Activated naive CD8-positive, alpha-beta T cell treated with anti-CD3 and anti-CD28 coated beads, Interleukin-2, amount 50 U/mL, for 24 hours (primary cell): ENCODE results near the gene SIT1.
"Not testable (repeated sequence)": the region's sequence is repeated elsewhere in the genome, so short reads cannot be mapped to it uniquely, and the experiment has no call there.

Source experiments
- ATAC-seq: fragments of 150-1000 bp; cut with Tn5 transposase; one replicate; pipeline ENCODE4 v1.10.0; 2021
- DNase-seq: peaks from one replicate; pipeline ENCODE4 v3.0.0; 2021
- H3K27ac Mint-ChIP-seq: one replicate; pipeline ENCODE4 v1.8.0; 2021; ENCODE audit warnings: mild to moderate bottlenecking, mixed read lengths
- H3K27me3 Mint-ChIP-seq: one replicate; pipeline ENCODE4 v1.8.0; 2021; ENCODE audit warnings: mixed read lengths
- H3K36me3 Mint-ChIP-seq: one replicate; pipeline ENCODE4 v1.8.0; 2021; ENCODE audit warnings: low read depth, mixed read lengths
- H3K4me1 Mint-ChIP-seq: one replicate; pipeline ENCODE4 v1.8.0; 2021; ENCODE audit warnings: mixed read lengths
- H3K4me3 Mint-ChIP-seq: one replicate; pipeline ENCODE4 v1.8.0; 2021; ENCODE audit warnings: mild to moderate bottlenecking, moderate library complexity, mixed read lengths
- H3K9me3 Mint-ChIP-seq: one replicate; pipeline ENCODE4 v1.8.0; 2021; ENCODE audit warnings: mixed read lengths

The SIT1 gene

DNA sequence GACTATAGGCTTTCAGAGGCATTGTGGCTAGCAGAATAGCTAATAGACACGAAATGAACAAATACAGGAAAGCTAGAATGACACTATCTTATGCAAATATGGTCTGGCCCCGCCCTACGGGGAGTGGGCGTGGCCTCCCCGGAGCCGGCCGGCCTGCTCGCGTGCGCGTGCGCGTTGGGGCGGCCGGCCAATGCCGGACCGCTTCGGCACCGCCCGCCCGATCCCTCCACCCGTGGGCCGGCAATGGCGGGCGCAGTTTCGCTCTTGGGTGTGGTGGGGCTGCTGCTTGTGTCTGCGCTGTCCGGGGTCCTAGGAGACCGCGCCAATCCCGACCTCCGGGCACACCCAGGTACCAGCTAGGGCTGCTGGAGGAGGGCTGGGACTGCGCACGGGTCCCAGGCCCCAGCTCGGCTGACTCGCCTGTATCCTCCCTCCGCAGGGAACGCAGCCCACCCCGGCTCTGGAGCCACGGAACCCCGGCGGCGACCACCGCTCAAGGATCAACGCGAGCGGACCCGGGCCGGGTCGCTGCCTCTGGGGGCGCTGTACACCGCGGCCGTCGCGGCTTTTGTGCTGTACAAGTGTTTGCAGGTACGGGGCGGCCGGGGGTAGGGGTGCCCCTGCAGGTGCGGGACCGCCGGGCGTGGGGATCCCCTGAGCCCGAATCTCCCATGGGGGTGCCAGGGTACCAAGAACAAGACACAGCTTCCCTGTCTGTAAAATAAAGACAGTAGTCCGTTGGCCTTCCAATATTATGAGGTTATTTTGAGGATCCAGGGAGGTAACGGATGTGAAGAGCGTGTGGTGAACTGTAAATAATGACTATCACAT lies 7.6 kb upstream of the SIT1 start, which contains the start of gene CCDC107:
Gene CCDC107 (plus strand): TSS at position 156 of the 831 bp plus-strand sequence. CDS start 88 bp downstream, at position 244.
- H3K4me1 Mint-ChIP-seq, result peaks cover 67% of the 10 kb centered on the region
- ATAC-seq, result peak; percentile 57

DNA sequence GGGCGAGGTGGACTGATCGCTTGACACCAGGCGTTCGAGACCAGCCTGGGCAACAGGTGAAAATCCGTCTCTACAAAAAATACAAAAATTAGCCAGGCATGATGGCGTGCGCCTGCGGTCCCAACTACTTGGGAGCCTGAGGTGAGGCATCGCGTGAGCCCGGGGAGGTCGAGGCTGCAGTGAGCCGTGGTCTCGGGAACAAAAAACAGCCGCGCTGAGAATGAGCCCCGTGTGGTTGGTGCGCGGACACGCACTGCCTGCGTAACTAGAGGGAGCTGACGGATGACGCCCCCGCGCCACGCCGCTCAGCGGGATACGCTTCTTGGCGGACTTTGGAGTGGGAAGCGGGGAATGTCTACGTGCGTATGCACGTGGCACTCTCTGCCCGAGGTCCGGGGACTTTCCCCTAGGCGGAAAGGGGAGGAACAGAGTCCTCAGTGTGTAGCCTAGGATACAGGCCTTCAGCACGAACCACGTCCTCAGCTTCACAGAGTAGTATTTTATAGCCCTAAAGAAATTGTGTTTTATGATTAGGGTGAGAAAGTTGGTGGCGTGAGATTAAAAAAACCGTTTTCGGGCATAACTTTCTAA lies 6.9 kb upstream of the SIT1 start, which contains the start of gene RMRP:
Gene RMRP (minus strand): TSS at position 474 of the 591 bp plus-strand sequence.
- ATAC-seq (peak; percentile 97), DNase-seq (peak; percentile 97)
- Mint-ChIP-seq H3K4me1 (peaks cover 60% of the 10 kb centered on the region), H3K4me3 (peak within 1 kb of the TSS; percentile 86), H3K9me3 (peaks cover 4% of the 10 kb centered on the region), H3K27ac (peak within 1 kb of the TSS; percentile 100), H3K27me3 (peaks cover 5% of the 10 kb centered on the region), H3K36me3 (peaks cover 34% of the 10 kb centered on the region)

More for the DNA sequence above, 7.6 kb upstream of the SIT1 start, which contains the start of gene CCDC107:
- H3K27ac Mint-ChIP-seq, result peak within 1 kb of the TSS; percentile 100
- peaks cover 35% of the 10 kb centered on the region for H3K36me3 Mint-ChIP-seq
- H3K4me3 Mint-ChIP-seq, result peak within 1 kb of the TSS; percentile 86
- peak; percentile 86 for DNase-seq
- peaks cover 5% of the 10 kb centered on the region for H3K27me3 Mint-ChIP-seq
- peaks cover 4% of the 10 kb centered on the region for H3K9me3 Mint-ChIP-seq

GRCh38 chr9:35656831-35657545 lies 6.3 kb upstream of the SIT1 start:
- Mint-ChIP-seq H3K36me3 (peaks cover 28% of the 10 kb centered on the region), H3K27me3 (peaks cover 5% of the 10 kb centered on the region), H3K4me3 (peak overlapping the region; percentile 86), H3K9me3 (peaks cover 4% of the 10 kb centered on the region), H3K27ac (peak overlapping the region; percentile 100), H3K4me1 (peaks cover 60% of the 10 kb centered on the region)
- DNase-seq, result no peak
- no peak for ATAC-seq

- peaks cover 24% of the 10 kb centered on the region for H3K36me3 Mint-ChIP-seq
- peaks cover 5% of the 10 kb centered on the region for H3K27me3 Mint-ChIP-seq
- ATAC-seq, result no peak
- H3K4me1 Mint-ChIP-seq, result peaks cover 62% of the 10 kb centered on the region
- H3K27ac Mint-ChIP-seq, result peak overlapping the region; percentile 100
- DNase-seq, result no peak
- H3K9me3 Mint-ChIP-seq, result peaks cover 4% of the 10 kb centered on the region
- peak overlapping the region; percentile 86 for H3K4me3 Mint-ChIP-seq
Measured at GRCh38 chr9:35656348-35656747, 5.6 kb upstream of the SIT1 start.

GRCh38 chr9:35653611-35654010 lies 2.9 kb upstream of the SIT1 start:
- Mint-ChIP-seq H3K9me3 (peaks cover 4% of the 10 kb centered on the region), H3K27ac (no peak overlapping the region), H3K27me3 (peaks cover 5% of the 10 kb centered on the region), H3K4me3 (no peak overlapping the region), H3K36me3 (peaks cover 4% of the 10 kb centered on the region), H3K4me1 (peaks cover 55% of the 10 kb centered on the region)
- no peak for DNase-seq
- no peak for ATAC-seq

GRCh38 chr9:35652829-35653209 lies 2.1 kb upstream of the SIT1 start:
- no peak overlapping the region for H3K27ac Mint-ChIP-seq
- H3K27me3 Mint-ChIP-seq, result peaks cover 2% of the 10 kb centered on the region
- ATAC-seq, result no peak
- H3K4me1 Mint-ChIP-seq, result peaks cover 61% of the 10 kb centered on the region
- H3K36me3 Mint-ChIP-seq, result peaks cover 2% of the 10 kb centered on the region
- H3K9me3 Mint-ChIP-seq, result peaks cover 2% of the 10 kb centered on the region
- no peak overlapping the region for H3K4me3 Mint-ChIP-seq
- no peak for DNase-seq

DNA sequence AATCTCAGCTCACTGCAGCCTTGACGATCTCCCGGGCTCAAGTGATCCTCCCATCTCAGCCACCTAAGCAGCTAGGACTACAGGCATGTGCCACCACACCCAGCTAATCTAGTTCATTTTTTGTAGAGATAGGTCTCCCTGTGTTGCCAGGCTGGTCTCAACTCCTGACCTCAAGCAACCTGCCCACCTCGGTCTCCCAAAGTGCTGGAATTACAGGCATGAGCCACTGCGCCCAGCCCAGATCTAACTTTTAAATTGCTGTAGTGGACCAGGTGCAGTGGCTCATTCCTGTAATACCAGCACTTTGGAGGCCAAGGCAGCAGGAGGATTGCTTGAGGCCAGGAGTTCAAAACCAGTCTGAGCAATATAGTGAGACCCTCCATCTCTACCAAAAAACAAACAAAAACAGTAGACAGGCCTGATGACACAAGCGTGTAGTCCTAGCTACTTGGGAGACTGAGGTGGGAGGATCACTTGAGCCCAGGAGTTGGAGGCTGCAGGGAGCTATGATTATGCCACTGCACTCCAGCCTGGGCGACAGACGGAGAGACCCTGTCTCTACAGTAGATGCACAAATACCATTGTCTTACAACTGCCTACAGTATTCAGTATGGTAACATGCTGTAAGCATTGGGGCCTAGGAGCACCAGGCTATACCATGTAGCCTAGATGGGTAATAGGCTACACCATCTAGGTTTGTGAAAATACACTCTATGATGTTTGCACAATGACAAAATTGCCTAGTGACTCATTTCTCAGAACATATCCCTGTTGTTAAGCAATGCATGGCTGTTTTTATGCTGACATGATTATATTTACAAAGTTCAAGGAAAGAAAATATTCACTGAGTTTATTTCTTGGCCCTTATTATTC lies 1.5 kb upstream of the SIT1 start:
- peaks cover 61% of the 10 kb centered on the region for H3K4me1 Mint-ChIP-seq

GRCh38 chr9:35649431-35650340 lies 1.0 kb downstream of the SIT1 start:
- peak; percentile 57 for DNase-seq
- no peaks in the 10 kb centered on the region for H3K9me3 Mint-ChIP-seq
- H3K27ac Mint-ChIP-seq, result peak overlapping the region; percentile 94
- no peaks in the 10 kb centered on the region for H3K27me3 Mint-ChIP-seq
- peak overlapping the region; percentile 84 for H3K4me3 Mint-ChIP-seq
- H3K36me3 Mint-ChIP-seq, result no peaks in the 10 kb centered on the region
- H3K4me1 Mint-ChIP-seq, result peaks cover 68% of the 10 kb centered on the region
- no peak for ATAC-seq

More for the DNA sequence above, 1.5 kb upstream of the SIT1 start:
- no peaks in the 10 kb centered on the region for H3K9me3 Mint-ChIP-seq
- no peak for ATAC-seq
- no peak overlapping the region for H3K4me3 Mint-ChIP-seq
- H3K36me3 Mint-ChIP-seq, result no peaks in the 10 kb centered on the region
- no peaks in the 10 kb centered on the region for H3K27me3 Mint-ChIP-seq
- no peak for DNase-seq
- no peak overlapping the region for H3K27ac Mint-ChIP-seq

DNA sequence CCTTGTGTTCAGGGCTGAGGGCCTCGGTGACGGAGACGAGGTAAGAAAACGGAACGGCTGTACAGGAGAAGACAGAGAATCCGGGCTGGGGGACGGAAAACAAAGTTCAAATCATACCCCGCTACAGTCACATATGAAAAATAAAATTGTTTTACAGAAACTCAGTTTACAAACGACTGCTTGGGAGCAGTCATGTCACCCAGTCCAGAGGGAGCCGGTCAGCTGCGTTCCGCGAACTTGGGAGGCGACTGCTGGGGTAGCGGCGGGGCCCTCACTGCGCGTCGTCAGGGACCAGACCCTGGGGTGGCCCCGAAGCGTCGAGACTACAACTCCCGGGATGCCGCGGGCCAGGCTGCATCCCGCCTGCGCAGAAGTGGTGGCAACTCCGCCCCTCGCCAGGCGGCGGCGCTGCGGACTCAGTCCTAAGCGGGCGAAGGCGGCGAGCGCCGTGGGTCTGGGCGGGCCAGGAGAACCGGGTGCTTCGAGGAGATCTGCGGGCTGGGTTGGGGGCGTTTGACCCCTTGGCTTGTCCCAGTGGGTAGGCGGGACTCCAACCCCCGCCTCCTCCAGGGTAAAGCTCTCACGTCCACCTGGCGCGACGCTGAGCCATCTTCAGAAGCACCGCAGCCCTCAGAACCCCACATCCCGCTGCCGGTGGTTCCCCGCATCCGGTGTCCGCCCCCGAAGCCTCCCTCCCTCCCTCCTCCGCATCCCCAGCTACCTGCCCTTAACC lies 4.0 kb downstream of the SIT1 start:
- Mint-ChIP-seq H3K36me3 (peaks cover 10% of the 10 kb centered on the region), H3K9me3 (no peaks in the 10 kb centered on the region), H3K4me1 (peaks cover 67% of the 10 kb centered on the region), H3K27me3 (no peaks in the 10 kb centered on the region), H3K4me3 (peak overlapping the region; percentile 88), H3K27ac (peak overlapping the region; percentile 94)
- peak; percentile 94 for DNase-seq
- ATAC-seq, result peak; percentile 88

DNA sequence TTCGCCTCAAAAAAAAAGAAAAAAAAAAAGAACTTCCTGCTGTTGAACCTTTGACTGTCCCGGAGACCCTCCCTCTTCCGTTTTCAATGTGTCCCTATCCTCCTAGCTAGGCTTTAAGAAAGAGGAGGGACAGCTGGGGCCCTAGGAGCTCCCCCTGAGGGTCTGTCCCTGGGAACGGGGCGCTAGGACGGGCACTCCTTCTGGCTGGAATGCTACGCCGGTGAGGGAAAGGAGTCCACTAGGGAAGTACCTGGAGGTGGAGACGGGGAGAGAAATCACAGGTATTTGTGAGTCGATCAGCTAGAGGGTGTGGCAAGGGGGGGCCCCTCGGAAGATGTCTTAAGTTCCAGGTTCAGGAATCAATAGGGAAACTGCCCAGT lies 4.6 kb downstream of the SIT1 start:
- H3K36me3 Mint-ChIP-seq, result peaks cover 14% of the 10 kb centered on the region

DNA sequence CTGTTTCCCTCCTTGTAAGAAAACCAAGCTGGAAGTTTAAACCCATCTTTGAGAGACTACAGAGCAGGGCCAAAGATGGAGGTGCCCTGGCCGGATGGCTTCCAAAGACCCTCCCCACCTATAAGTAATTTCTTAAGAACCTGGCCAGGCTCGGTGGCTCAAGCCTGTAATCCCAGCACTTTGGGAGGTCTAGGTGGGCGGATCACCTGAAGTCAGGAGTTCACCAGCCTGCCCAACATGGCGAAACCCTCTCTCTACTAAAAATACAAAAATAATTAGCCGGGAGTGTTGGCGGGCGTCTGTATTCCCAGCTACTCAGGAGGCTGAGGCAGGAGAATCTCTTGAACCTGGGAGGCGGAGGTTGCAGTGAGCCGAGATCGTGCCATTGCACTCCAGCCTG lies 5.0 kb downstream of the SIT1 start:
- Mint-ChIP-seq H3K27ac (peak overlapping the region; percentile 88), H3K4me1 (peaks cover 65% of the 10 kb centered on the region), H3K4me3 (peak overlapping the region; percentile 88), H3K36me3 (peaks cover 18% of the 10 kb centered on the region)
- H3K9me3 Mint-ChIP-seq, H3K27me3 Mint-ChIP-seq, DNase-seq, ATAC-seq: not testable (repeated sequence)

More for the DNA sequence above, 4.6 kb downstream of the SIT1 start:
- Mint-ChIP-seq H3K4me1 (peaks cover 67% of the 10 kb centered on the region), H3K27ac (peak overlapping the region; percentile 88), H3K4me3 (peak overlapping the region; percentile 88), H3K9me3 (no peaks in the 10 kb centered on the region), H3K27me3 (no peaks in the 10 kb centered on the region)
- ATAC-seq, result no peak
- peak; percentile 28 for DNase-seq

GRCh38 chr9:35643046-35643445 lies 7.7 kb downstream of the SIT1 start:
- Mint-ChIP-seq H3K9me3 (peaks cover 8% of the 10 kb centered on the region), H3K27ac (no peak overlapping the region), H3K4me3 (no peak overlapping the region), H3K27me3 (no peaks in the 10 kb centered on the region), H3K36me3 (peaks cover 26% of the 10 kb centered on the region), H3K4me1 (peaks cover 69% of the 10 kb centered on the region)
- DNase-seq (no peak), ATAC-seq (no peak)
